HFFc6 (cell line): ENCODE results near the gene FGF13. TPM values are rescaled to one million over a fixed set of nuclear protein-coding genes. Genes with fewer than 3 reads are reported as not detected.

ENCODE experiments used
- DNase-seq: peaks from one replicate; pipeline ENCODE4 v3.0.0-alpha.2; 2018
- H3K27ac Mint-ChIP-seq: 2 replicates; pipeline ENCODE4 v1.8.0; 2020; ENCODE audit warnings: mild to moderate bottlenecking, mixed read lengths
- H3K27me3 Mint-ChIP-seq: 2 replicates; pipeline ENCODE4 v1.8.0; 2021; ENCODE audit warnings: mild to moderate bottlenecking, moderate library complexity, mixed read lengths; ENCODE audit not compliant: insufficient read depth
- H3K36me3 Mint-ChIP-seq: 2 replicates; pipeline ENCODE4 v1.8.0; 2021; ENCODE audit warnings: low read depth, mixed read lengths
- H3K4me1 Mint-ChIP-seq: 2 replicates; pipeline ENCODE4 v1.8.0; 2020; ENCODE audit warnings: low read depth, mixed read lengths
- H3K4me3 Mint-ChIP-seq: 2 replicates; pipeline ENCODE4 v1.8.0; 2020; ENCODE audit warnings: mild to moderate bottlenecking, moderate library complexity, mixed read lengths
- H3K9me3 Mint-ChIP-seq: 2 replicates; pipeline ENCODE4 v1.8.0; 2020; ENCODE audit warnings: mild to moderate bottlenecking, mixed read lengths
- total RNA-seq, 6 experiments: library from RNA; stranded (reverse); fragmentation: NEBNext Ultra II Directional; extraction: Animal tissue kit (Norgen Biotek cat#: 25700); gene quantifications; 2 replicates in 1 of 6; 3 replicates in 5 of 6; pipeline ENCODE4 v1.2.3, GENCODE V29; 2021
- TF ChIP-seq, protein P1 (sequence below): fragments of 200-600 bp; sonication (generic); IDR thresholded peaks from 2 replicates; pipeline ENCODE4 v1.5.0; 2021; ENCODE audit warnings: antibody characterized with exemption, mild to moderate bottlenecking

The FGF13 gene
- total RNA-seq, 6 experiments from 2014 or later: not detected

- Mint-ChIP-seq H3K4me3 (no peak overlapping the region), H3K9me3 (no peaks in the 10 kb centered on the region; the same call in 1 of the 2 replicates), H3K27me3 (peaks cover 4% of the 10 kb centered on the region), H3K27ac (no peak overlapping the region), H3K4me1 (no peaks in the 10 kb centered on the region), H3K36me3 (no peaks in the 10 kb centered on the region; the same call in 1 of the 2 replicates)
- TF ChIP-seq, protein P1, sequence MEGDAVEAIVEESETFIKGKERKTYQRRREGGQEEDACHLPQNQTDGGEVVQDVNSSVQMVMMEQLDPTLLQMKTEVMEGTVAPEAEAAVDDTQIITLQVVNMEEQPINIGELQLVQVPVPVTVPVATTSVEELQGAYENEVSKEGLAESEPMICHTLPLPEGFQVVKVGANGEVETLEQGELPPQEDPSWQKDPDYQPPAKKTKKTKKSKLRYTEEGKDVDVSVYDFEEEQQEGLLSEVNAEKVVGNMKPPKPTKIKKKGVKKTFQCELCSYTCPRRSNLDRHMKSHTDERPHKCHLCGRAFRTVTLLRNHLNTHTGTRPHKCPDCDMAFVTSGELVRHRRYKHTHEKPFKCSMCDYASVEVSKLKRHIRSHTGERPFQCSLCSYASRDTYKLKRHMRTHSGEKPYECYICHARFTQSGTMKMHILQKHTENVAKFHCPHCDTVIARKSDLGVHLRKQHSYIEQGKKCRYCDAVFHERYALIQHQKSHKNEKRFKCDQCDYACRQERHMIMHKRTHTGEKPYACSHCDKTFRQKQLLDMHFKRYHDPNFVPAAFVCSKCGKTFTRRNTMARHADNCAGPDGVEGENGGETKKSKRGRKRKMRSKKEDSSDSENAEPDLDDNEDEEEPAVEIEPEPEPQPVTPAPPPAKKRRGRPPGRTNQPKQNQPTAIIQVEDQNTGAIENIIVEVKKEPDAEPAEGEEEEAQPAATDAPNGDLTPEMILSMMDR: no peak
- no peak for DNase-seq
Measured at GRCh38 chrX:138710866-138711341, 613 bp downstream of the FGF13 start.

- peaks cover 4% of the 10 kb centered on the region for H3K27me3 Mint-ChIP-seq
- H3K4me3 Mint-ChIP-seq: no peak overlapping the region
- TF ChIP-seq, protein P1: no peak
- no peak overlapping the region for H3K27ac Mint-ChIP-seq
- H3K4me1 Mint-ChIP-seq: no peaks in the 10 kb centered on the region
- no peaks in the 10 kb centered on the region; the same call in 1 of the 2 replicates for H3K36me3 Mint-ChIP-seq
- DNase-seq: no peak
- H3K9me3 Mint-ChIP-seq: no peaks in the 10 kb centered on the region
Measured at GRCh38 chrX:138709886-138710791, 1.4 kb downstream of the FGF13 start.

DNA sequence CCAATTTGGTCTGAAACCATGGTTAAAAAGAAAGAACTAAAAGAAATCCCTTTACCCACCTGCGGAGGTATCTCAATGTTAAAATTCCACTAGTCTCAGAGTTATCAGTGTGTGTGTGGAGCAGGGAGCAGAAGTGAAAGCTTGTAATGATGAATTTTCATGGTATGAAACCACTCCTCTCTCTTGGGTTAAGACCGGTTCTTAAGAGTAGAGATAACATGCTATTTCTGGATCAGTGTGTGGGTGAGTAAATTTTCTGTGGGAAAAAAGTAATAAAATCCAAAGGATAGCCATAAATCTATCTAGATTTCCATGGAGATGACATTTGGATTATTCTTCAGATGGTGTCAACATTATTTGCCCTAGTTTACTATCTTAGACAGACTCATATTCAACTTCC is 3.2 kb downstream of the FGF13 start:
- DNase-seq: no peak
- Mint-ChIP-seq H3K4me3 (no peak overlapping the region), H3K27ac (no peak overlapping the region), H3K9me3 (no peaks in the 10 kb centered on the region), H3K36me3 (no peaks in the 10 kb centered on the region), H3K27me3 (peaks cover 4% of the 10 kb centered on the region), H3K4me1 (no peaks in the 10 kb centered on the region)
- TF ChIP-seq, protein P1: no peak

GRCh38 chrX:138704596-138704995 is 6.9 kb downstream of the FGF13 start:
- Mint-ChIP-seq H3K36me3 (no peaks in the 10 kb centered on the region), H3K4me3 (no peak overlapping the region), H3K27ac (no peak overlapping the region), H3K27me3 (no peaks in the 10 kb centered on the region), H3K9me3 (peaks cover 5% of the 10 kb centered on the region), H3K4me1 (no peaks in the 10 kb centered on the region)
- TF ChIP-seq, protein P1: no peak
- DNase-seq: no peak

- Mint-ChIP-seq H3K4me1 (no peaks in the 10 kb centered on the region), H3K27ac (no peak overlapping the region)
Measured at GRCh38 chrX:138704101-138704500, 7.4 kb downstream of the FGF13 start.

More at GRCh38 chrX:138704101-138704500, 7.4 kb downstream of the FGF13 start:
- peaks cover 5% of the 10 kb centered on the region for H3K9me3 Mint-ChIP-seq
- H3K27me3 Mint-ChIP-seq: no peaks in the 10 kb centered on the region
- DNase-seq: no peak
- TF ChIP-seq, protein P1: no peak
- H3K36me3 Mint-ChIP-seq: no peaks in the 10 kb centered on the region
- no peak overlapping the region for H3K4me3 Mint-ChIP-seq
